ENCODE data around the gene BDH1.

The BDH1 gene

DNA sequence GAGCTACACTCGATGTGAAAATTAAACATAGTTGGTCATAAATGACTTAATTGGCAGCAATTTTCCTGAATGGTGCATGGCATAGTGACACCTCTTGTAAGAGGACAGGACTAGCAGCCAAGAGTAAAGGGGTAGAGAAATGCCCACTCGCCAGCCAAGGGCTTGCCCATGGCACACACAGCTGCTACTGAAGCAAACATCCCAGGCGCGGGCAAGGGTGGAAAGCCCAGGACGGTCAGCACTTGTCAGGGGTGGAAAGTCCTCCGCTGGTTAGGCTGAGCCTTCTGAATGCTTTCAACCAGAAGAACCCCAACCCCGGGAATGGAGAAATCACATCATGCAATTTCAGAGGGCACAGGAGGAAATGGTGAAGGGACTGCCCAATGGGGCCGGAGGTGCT, 31.6 kb downstream of the BDH1 start:
- DNase-seq (ENCODE audit: low read depth) = no peak

DNA sequence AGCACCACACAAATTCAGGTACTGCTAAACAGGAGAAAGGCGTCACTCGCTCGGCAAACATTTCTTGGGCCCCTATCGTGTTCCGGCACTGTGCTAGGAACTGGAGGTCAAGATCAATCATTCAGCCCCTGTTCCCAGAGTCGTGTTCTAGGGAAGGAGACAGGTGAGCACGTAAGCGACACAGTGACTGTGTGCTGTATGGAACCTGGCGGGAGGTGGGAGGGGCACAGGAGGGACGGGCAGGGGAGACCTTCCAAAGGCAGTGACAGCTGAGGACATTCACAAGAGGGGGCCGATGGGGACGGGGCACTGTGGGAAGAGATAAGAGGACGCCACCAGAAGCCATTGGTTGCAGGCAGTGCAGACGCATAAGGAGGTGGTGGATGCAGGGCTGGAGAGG, 32.2 kb downstream of the BDH1 start:
- TF ChIP-seq, protein P1, sequence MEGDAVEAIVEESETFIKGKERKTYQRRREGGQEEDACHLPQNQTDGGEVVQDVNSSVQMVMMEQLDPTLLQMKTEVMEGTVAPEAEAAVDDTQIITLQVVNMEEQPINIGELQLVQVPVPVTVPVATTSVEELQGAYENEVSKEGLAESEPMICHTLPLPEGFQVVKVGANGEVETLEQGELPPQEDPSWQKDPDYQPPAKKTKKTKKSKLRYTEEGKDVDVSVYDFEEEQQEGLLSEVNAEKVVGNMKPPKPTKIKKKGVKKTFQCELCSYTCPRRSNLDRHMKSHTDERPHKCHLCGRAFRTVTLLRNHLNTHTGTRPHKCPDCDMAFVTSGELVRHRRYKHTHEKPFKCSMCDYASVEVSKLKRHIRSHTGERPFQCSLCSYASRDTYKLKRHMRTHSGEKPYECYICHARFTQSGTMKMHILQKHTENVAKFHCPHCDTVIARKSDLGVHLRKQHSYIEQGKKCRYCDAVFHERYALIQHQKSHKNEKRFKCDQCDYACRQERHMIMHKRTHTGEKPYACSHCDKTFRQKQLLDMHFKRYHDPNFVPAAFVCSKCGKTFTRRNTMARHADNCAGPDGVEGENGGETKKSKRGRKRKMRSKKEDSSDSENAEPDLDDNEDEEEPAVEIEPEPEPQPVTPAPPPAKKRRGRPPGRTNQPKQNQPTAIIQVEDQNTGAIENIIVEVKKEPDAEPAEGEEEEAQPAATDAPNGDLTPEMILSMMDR (IDR thresholded peaks at IDR 0.05; ENCODE audit: control insufficient read depth, extremely low read depth, insufficient read depth) = no peak
- no peak overlapping the region for H3K4me3 ChIP-seq (ENCODE audit: low read depth, low read length)
- no peak for DNase-seq (ENCODE audit: low read depth)

More for the DNA sequence above, 31.6 kb downstream of the BDH1 start:
- no peak overlapping the region for H3K4me3 ChIP-seq (ENCODE audit: low read depth, low read length)
- TF ChIP-seq, protein P1 (IDR thresholded peaks at IDR 0.05; ENCODE audit: control insufficient read depth, extremely low read depth, insufficient read depth) = no peak

DNA sequence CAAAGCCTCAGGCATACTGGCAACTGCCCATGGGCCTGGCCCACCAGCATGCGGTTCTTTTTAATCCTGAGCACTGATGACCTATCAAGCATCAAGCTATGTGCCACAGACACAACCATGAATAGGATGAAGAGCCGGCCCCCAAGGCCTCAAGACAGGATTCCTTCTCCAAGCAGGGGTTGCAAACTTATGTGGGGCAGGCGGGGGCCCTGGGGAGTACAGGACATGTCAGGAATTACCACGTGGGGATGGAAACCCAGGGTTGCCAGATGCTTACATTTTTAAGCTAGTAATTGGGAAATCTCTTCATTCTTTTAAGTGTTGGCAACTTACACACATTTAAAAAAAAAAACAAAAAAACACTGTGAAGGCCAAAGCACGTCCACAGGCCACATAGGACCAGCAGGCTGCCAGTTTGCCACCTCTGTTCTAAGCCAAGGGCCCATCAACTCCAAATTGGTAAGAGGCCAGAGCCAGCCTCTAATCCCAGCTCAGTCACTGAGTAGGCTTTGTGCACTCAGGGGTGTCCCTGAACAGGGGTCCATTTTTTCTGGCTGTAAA, 32.8 kb downstream of the BDH1 start:
- no peak for DNase-seq (ENCODE audit: low read depth)
- H3K4me3 ChIP-seq (ENCODE audit: low read depth, low read length) = no peak overlapping the region
- TF ChIP-seq, protein P1 (IDR thresholded peaks at IDR 0.05; ENCODE audit: control insufficient read depth, extremely low read depth, insufficient read depth) = no peak

DNA sequence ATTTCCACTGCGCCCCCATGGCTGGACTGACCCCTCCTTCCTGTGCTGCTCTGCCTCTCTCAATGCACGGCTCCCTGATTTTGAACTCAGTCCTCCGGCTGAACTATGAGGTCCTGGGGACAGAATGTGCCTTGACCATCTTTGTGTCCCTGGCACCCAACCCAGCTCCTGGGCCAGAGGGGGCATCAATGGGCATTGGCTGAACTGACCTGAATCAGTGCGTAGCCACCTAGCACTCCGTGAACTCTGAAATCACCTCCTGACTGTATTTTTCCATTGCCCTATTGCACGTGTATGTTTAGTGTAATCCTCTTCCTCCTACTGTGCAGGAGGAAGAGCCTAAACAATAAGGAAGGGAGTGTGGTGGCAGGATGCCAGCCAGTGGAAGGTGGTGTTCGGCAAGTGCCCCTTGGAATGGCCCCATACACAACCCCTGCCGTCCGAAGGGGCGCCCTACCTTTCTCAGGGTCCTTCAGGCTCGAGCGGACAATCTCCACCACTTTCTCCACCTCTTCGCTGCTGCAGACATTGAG, 33.5 kb downstream of the BDH1 start:
- H3K4me3 ChIP-seq (ENCODE audit: low read depth, low read length) = no peak overlapping the region
- DNase-seq (ENCODE audit: low read depth) = no peak
- TF ChIP-seq, protein P1 (IDR thresholded peaks at IDR 0.05; ENCODE audit: control insufficient read depth, extremely low read depth, insufficient read depth) = no peak

DNA sequence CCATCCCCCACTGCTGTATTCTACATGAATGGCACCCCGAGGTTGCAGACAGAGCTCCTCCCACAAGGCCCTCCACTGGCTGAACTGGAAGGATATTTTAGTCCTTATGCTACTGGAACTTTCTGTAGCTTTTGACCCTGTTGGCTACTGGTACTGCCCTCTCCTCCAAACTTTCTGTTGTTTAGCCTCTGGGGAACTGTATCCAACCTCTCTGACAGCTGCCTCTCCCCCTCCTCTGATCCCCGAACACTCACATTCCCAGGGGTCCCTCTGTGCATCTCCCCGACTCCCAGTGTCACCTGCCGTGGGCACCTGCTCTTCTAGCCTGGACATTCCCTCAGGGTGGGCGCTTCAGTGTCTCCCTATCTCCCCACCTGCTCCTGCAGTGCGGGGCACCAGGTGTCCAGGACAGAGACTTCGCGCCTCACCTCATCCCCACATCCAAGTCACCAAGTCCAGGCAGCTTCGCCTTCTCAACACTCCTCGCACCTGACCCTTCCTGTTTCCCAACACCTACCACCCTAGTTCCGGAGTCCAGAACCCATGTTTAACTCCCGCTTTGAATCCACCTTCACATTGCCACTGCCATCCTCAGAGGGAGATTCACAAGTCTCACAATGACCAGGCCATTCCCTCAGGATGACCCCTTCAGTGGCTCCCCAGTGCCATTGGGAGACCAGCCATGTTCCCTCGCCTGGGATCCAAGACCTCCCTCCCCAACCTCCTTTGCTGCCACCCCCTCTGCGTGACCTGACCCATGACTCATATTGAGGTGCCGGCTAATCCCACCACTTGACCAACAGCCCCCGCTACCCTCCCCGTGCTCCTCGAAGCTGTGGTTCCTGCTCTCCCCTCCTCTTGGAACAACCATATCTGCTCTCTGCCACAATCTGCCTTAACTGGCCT, 34.2 kb downstream of the BDH1 start:
- DNase-seq (ENCODE audit: low read depth) = no peak
- TF ChIP-seq, protein P1 (IDR thresholded peaks at IDR 0.05; ENCODE audit: control insufficient read depth, extremely low read depth, insufficient read depth) = no peak
- no peak overlapping the region for H3K4me3 ChIP-seq (ENCODE audit: low read depth, low read length)

DNA sequence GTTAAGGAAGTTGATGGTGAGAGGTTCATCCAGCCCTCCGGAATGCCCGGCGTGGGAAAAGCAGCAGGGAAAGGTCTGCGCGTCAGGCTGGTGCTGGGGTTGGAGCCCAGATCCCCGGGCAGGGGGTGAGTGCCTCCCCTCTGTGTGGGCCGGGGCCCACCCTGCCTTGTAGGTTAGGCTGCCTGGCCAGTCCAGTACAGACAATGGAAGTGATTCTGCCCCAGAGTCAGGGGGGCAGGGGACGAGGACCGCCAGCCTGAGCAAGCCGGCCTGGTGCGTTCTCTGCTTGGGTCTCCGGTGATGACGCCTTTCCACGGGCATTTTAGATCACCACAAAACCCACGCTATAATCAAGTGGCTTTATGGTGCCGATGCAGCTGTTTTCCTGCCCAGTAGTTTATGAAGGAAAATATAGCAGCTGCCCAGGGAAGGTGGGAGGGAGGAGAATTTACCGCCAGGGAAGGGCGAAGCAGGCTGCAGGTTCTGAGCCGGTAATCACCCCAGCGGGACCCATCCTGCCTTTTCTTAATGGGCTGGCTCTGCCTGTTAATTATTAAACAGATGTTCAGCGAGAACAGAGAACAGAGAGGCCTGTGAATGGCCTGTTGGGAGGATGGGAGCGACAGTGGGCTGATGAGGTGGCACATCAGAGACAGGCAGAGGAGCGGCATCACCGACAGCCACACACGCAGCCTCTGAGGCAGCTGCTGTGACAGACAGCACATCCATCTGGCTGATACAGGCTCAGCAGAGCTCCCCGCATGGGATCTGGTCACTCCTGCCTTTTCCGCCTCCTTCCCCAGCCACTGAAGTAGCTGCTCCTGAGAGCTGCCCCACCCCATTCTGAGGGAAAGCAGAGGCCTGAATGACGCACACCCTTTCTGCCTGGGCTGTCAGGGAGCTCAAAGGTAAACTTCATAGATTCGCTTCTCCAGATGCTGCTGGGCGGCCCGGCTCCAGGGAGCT, 35.2 kb downstream of the BDH1 start:
- no peak overlapping the region for H3K4me3 ChIP-seq (ENCODE audit: low read depth, low read length)
- DNase-seq (ENCODE audit: low read depth) = no peak
- TF ChIP-seq, protein P1 (IDR thresholded peaks at IDR 0.05; ENCODE audit: control insufficient read depth, extremely low read depth, insufficient read depth) = no peak
